MM.1S (cell line): ENCODE results near the gene MSRB3.

Experiments
- CTCF ChIP-seq: fragments of 300-600 bp; sonication (generic); IDR thresholded peaks from 2 replicates; pipeline ENCODE4 v1.5.1; 2016; ENCODE audit warnings: antibody characterized with exemption, low read length, mixed read lengths
- EZH2 ChIP-seq: fragments of 300-600 bp; sonication (generic); optimal IDR thresholded peaks from 2 replicates; pipeline ENCODE3; 2017; ENCODE audit warnings: low read depth, mild to moderate bottlenecking, antibody characterized with exemption, low read length, mixed read lengths

GRCh38 chr12:65454115-65454787 is 175.8 kb downstream of the MSRB3 start:
- TF ChIP-seq CTCF (no peak), EZH2 (no peak)
